T-cell (primary cell): ENCODE measurements around the gene FAM234B. TPM values are rescaled to one million over a fixed set of nuclear protein-coding genes. Genes with fewer than 3 reads are reported as not detected.

Experiments
- ATAC-seq, 4 experiments: fragments of 200-7000 bp in 3 of 4; fragments of 150-1000 bp in 1 of 4; cut with Tn5 transposase; replicated peaks in 1 of 4; 1 replicate in 3 of 4; 2 replicates in 1 of 4; pipeline ENCODE4 v1.10.0; 2021; ENCODE audit warnings: moderate library complexity in 3 of 4, mild to moderate bottlenecking in 2 of 4, moderate number of reproducible peaks in 1 of 4
- CTCF ChIA-PET, 2 donors: fragments of 300-600 bp; sonication (Branson Sonifier 250); formaldehyde crosslinking; loops; one replicate each; lab custom pipeline; 2022; ENCODE audit warnings: antibody characterized with exemption in 2 of 2; lab: Charles Lee
- POLR2A ChIA-PET, 2 donors: fragments of 300-600 bp; sonication (Branson Sonifier 250); formaldehyde crosslinking; loops; one replicate each; lab custom pipeline; 2022; ENCODE audit warnings: antibody characterized with exemption in 2 of 2; lab: Charles Lee
- DNase-seq, 35 experiments: peaks; one replicate each; pipeline versions ENCODE4 v3.0.0 to v3.0.0-alpha.2; 2013 to 2023
- H3K27ac ChIP-seq: one replicate; pipeline ENCODE4 v1.5.1; 2013; ENCODE audit warnings: low read length
- H3K27me3 ChIP-seq, 2 experiments: replicated peaks in 1 of 2; 1 replicate in 1 of 2; 2 replicates in 1 of 2; pipeline versions ENCODE4 v1.6.1 to v1.7.0; 2013; ENCODE audit warnings: low read length in 1 of 2, mixed read lengths in 1 of 2; ENCODE audit not compliant: control insufficient read depth in 2 of 2, insufficient read depth in 2 of 2; ENCODE audit errors: extremely low read depth in 1 of 2
- H3K36me3 ChIP-seq, 2 donors: 1 replicate in 1 of 2; 2 replicates in 1 of 2; pipeline versions ENCODE4 v1.6.1 to v1.7.0; 2013; ENCODE audit warnings: low read length in 1 of 2; ENCODE audit not compliant: control insufficient read depth in 2 of 2, insufficient read depth in 1 of 2; ENCODE audit errors: extremely low read depth in 1 of 2
- H3K4me1 ChIP-seq, 2 experiments: 1 replicate in 1 of 2; 2 replicates in 1 of 2; pipeline versions ENCODE4 v1.6.1 to v1.7.0; 2013; ENCODE audit warnings: low read length in 2 of 2, mixed read lengths in 1 of 2; ENCODE audit not compliant: insufficient read depth in 2 of 2, control insufficient read depth in 1 of 2; ENCODE audit errors: extremely low read depth in 1 of 2
- H3K4me3 ChIP-seq, 2 donors: 1 replicate in 1 of 2; 2 replicates in 1 of 2; pipeline versions ENCODE4 v1.5.1 to v1.7.0; 2013; ENCODE audit warnings: mild to moderate bottlenecking in 2 of 2, low read length in 1 of 2, moderate library complexity in 1 of 2; ENCODE audit not compliant: control insufficient read depth in 1 of 2; ENCODE audit errors: extremely low read depth in 1 of 2
- H3K9me3 ChIP-seq: 2 replicates; pipeline ENCODE4 v1.7.0; 2013
- H3K27ac Mint-ChIP-seq, 2 donors: one replicate each; pipeline ENCODE4 v1.8.0; 2020 to 2021; ENCODE audit warnings: mild to moderate bottlenecking in 2 of 2, mixed read lengths in 2 of 2
- H3K27me3 Mint-ChIP-seq, 2 donors: one replicate each; pipeline ENCODE4 v1.8.0; 2021 to 2022; ENCODE audit warnings: mixed read lengths in 2 of 2
- H3K36me3 Mint-ChIP-seq: one replicate; pipeline ENCODE4 v1.8.0; 2021; ENCODE audit warnings: mixed read lengths
- H3K4me1 Mint-ChIP-seq, 3 donors: one replicate each; pipeline ENCODE4 v1.8.0; 2020 to 2022; ENCODE audit warnings: mixed read lengths in 3 of 3, mild to moderate bottlenecking in 1 of 3
- H3K4me3 Mint-ChIP-seq, 3 donors: one replicate each; pipeline ENCODE4 v1.8.0; 2020 to 2022; ENCODE audit warnings: mild to moderate bottlenecking in 3 of 3, mixed read lengths in 3 of 3, moderate library complexity in 3 of 3
- H3K9me3 Mint-ChIP-seq, 3 donors: one replicate each; pipeline ENCODE4 v1.8.0; 2020 to 2022; ENCODE audit warnings: mixed read lengths in 3 of 3
- WGBS: methylation state at CpG from one replicate; pipeline ENCODE4 v1.1.5; 2013; ENCODE audit warnings: missing lambda C conversion rate; ENCODE audit not compliant: insufficient coverage; 5-methylcytosine and 5-hydroxymethylcytosine counted together
- total RNA-seq, 35 experiments: library from RNA in 6 of 35; stranded (reverse) in 6 of 35; fragments of 120-200 nt in 1 of 35; gene quantifications; one replicate each; pipeline versions ENCODE4 v1.2.1 to v1.2.4 and lab custom pipeline; 2013 to 2026

Gene FAM234B
- total RNA-seq, 5 donors from 2014 or later (not counting 1 experiment from before 2014, with no cell fraction given): 4.3 to 5.8 (median 4.6) TPM

- H3K4me3 ChIP-seq: no peak overlapping the region
- H3K27me3 Mint-ChIP-seq: peaks cover 7 to 13% of the 10 kb centered on the region in 2 donors
- no peak overlapping the region for H3K4me3 Mint-ChIP-seq
- H3K27ac Mint-ChIP-seq: no peak overlapping the region
- no peaks in the 10 kb centered on the region for H3K4me1 ChIP-seq
- H3K9me3 ChIP-seq: no peaks in the 10 kb centered on the region
- no peak overlapping the region for H3K27ac ChIP-seq
- DNase-seq (no peak), ATAC-seq (no peak)
- no peaks in the 10 kb centered on the region for H3K9me3 Mint-ChIP-seq
- H3K36me3 Mint-ChIP-seq: no peaks in the 10 kb centered on the region
- WGBS: 80% methylated on average over 2 of the region's 6 CpGs
- no peaks in the 10 kb centered on the region for H3K36me3 ChIP-seq
- no peaks in the 10 kb centered on the region for H3K4me1 Mint-ChIP-seq
- CTCF ChIA-PET: interaction anchor here in 1 of 2 donors (0.6 kb wide), 1 partner anchor 95 kb away, joined by 3 read pairs; no protein-coding TSS in a partner anchor
- peaks cover 0 to 4% of the 10 kb centered on the region in 2 experiments for H3K27me3 ChIP-seq
- POLR2A ChIA-PET: interaction anchor here in 1 of 2 donors (0.5 to 0.6 kb wide), 3 partner anchors 19 to 72 kb away, joined by 3 to 9 read pairs (median 3); no protein-coding TSS in a partner anchor
Observed at GRCh38 chr12:13117029-13117428, 72.8 kb downstream of the FAM234B start.

DNA sequence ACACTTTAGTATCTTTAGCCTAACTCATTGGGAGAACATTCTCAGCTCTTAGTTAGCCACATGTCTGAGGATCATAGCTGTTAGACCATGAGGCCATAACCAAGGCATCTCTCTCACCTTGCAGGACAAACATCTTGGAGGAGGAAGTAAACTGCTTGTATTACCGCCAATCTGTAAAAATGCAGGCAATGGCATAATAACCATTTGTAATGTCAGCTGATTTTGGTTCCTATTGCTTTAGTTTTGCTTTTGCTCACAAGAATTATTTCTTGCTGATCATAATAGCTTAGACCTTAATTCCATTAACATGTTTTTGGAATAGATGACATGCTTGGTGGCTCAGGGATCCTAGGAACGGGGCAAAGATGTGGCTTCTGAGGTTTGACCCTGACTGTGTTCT is 75.6 kb downstream of the FAM234B start:
- DNase-seq: no peak
- Mint-ChIP-seq H3K9me3 (no peaks in the 10 kb centered on the region), H3K27ac (no peak overlapping the region), H3K4me1 (no peaks in the 10 kb centered on the region), H3K27me3 (peaks cover 0 to 4% of the 10 kb centered on the region in 2 donors), H3K4me3 (no peak overlapping the region), H3K36me3 (no peaks in the 10 kb centered on the region)
- Histone ChIP-seq H3K27me3 (peaks cover 0 to 3% of the 10 kb centered on the region in 2 experiments), H3K9me3 (no peaks in the 10 kb centered on the region), H3K4me3 (no peak overlapping the region), H3K36me3 (no peaks in the 10 kb centered on the region), H3K27ac (no peak overlapping the region), H3K4me1 (no peaks in the 10 kb centered on the region)
- ATAC-seq: no peak
- ChIA-PET POLR2A (no interaction called here), CTCF (no interaction called here)
- no CpG with 5 or more reads among the region's 2 CpGs for WGBS

- Mint-ChIP-seq H3K4me1 (no peaks in the 10 kb centered on the region), H3K27ac (no peak overlapping the region), H3K4me3 (no peak overlapping the region), H3K27me3 (peaks cover 0 to 4% of the 10 kb centered on the region in 2 donors), H3K36me3 (no peaks in the 10 kb centered on the region), H3K9me3 (no peaks in the 10 kb centered on the region)
- peaks cover 0 to under 1% of the 10 kb centered on the region in 2 experiments for H3K27me3 ChIP-seq
- no peak overlapping the region for H3K4me3 ChIP-seq
- no peaks in the 10 kb centered on the region for H3K9me3 ChIP-seq
- DNase-seq (no peak), ATAC-seq (no peak)
- ChIA-PET CTCF (no interaction called here), POLR2A (no interaction called here)
- H3K36me3 ChIP-seq: no peaks in the 10 kb centered on the region
- H3K4me1 ChIP-seq: no peaks in the 10 kb centered on the region
- H3K27ac ChIP-seq: no peak overlapping the region
- no CpG with 5 or more reads among the region's 3 CpGs for WGBS
Observed at GRCh38 chr12:13120413-13120812, 76.2 kb downstream of the FAM234B start.

- WGBS: 92% methylated on average over 5 of the region's 5 CpGs
- H3K27me3 ChIP-seq: peaks cover 0 to 2% of the 10 kb centered on the region in 2 experiments
- H3K27ac Mint-ChIP-seq: no peak overlapping the region
- ATAC-seq: no peak
- no peak for DNase-seq
- H3K9me3 ChIP-seq: no peaks in the 10 kb centered on the region
- H3K36me3 ChIP-seq: no peaks in the 10 kb centered on the region
- H3K9me3 Mint-ChIP-seq: no peaks in the 10 kb centered on the region
- H3K4me1 Mint-ChIP-seq: no peaks in the 10 kb centered on the region
- H3K4me3 Mint-ChIP-seq: no peak overlapping the region
- ChIA-PET CTCF (no interaction called here), POLR2A (no interaction called here)
- no peaks in the 10 kb centered on the region for H3K27me3 Mint-ChIP-seq
- H3K27ac ChIP-seq: no peak overlapping the region
- H3K36me3 Mint-ChIP-seq: no peaks in the 10 kb centered on the region
- H3K4me3 ChIP-seq: no peak overlapping the region
- no peaks in the 10 kb centered on the region for H3K4me1 ChIP-seq
Observed at GRCh38 chr12:13121568-13121967, 77.4 kb downstream of the FAM234B start.

DNA sequence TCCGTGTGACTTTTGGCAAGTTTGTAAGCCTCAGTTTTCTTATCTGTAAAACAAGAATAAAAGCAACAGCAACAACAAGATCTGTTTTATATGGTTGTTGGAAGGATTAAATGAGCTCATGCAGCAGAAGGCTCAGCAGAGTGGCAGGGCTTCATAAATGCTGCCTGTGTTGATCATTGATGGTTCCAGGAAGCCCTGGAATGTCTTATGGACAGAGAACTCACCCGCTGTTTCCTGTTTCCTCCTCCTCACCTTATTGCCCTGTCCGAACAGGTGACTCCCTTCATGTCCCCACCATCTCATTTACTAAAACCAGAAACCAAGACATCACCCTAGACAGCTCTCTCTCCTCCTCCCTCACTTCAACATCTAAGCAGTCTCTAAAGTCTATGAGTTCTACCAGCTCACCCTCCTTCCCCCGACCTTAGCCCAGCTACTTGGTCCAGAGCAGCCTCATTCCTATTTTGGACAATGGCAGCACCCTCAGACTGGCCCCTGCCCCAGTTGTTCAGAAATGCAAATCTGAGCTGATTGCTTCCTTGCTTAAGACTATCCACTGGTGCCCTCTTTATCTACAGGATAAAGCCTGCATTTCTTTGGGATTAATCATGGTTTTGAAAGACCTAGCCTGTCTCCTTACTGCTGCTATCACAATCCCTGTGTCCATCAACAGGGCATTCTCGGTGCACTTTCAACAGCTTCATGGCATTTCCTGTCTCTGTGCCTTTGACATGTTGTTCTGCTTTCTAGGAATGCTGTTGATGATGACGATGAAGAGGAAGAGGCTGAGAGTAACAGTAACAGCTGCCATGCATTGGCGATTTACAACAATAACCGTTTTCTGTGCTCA is 80.7 kb downstream of the FAM234B start:
- Histone ChIP-seq H3K9me3 (no peaks in the 10 kb centered on the region), H3K27me3 (peaks cover 0 to 2% of the 10 kb centered on the region in 2 experiments), H3K27ac (no peak overlapping the region), H3K4me3 (no peak overlapping the region), H3K36me3 (no peaks in the 10 kb centered on the region), H3K4me1 (no peaks in the 10 kb centered on the region)
- no peaks in the 10 kb centered on the region for H3K27me3 Mint-ChIP-seq
- no peak overlapping the region for H3K4me3 Mint-ChIP-seq
- DNase-seq: no peak
- H3K4me1 Mint-ChIP-seq: no peaks in the 10 kb centered on the region
- no peaks in the 10 kb centered on the region for H3K36me3 Mint-ChIP-seq
- no peak overlapping the region for H3K27ac Mint-ChIP-seq
- WGBS: 77% methylated on average over 6 of the region's 8 CpGs
- no peaks in the 10 kb centered on the region for H3K9me3 Mint-ChIP-seq
- ChIA-PET POLR2A (no interaction called here), CTCF (no interaction called here)
- ATAC-seq: no peak

DNA sequence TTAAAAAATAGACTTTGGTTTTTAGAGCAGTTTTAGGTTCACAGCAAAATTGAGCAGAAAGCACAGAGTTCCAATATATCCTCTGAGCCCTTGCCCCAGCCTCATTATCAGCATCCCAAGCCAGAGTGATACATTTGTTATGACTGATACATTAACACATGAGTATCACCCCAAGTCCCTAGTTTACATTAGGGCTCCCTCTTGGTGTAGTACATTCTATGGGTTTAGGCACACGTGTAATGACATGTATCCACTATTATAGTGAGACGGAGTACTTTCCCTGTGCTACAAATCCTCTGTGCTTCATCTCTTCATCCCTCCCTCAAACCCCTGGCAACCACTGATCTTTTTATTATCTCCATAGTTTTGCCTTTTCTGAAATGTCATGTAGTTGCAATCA is 81.8 kb downstream of the FAM234B start:
- Histone ChIP-seq H3K27me3 (peaks cover 0 to 2% of the 10 kb centered on the region in 2 experiments), H3K4me1 (no peaks in the 10 kb centered on the region), H3K9me3 (no peaks in the 10 kb centered on the region), H3K36me3 (no peaks in the 10 kb centered on the region), H3K27ac (no peak overlapping the region), H3K4me3 (no peak overlapping the region)
- CTCF ChIA-PET: no interaction called here
- POLR2A ChIA-PET: no interaction called here
- H3K36me3 Mint-ChIP-seq: no peaks in the 10 kb centered on the region
- ATAC-seq (no peak), DNase-seq (no peak)
- H3K27me3 Mint-ChIP-seq: no peaks in the 10 kb centered on the region
- no peak overlapping the region for H3K27ac Mint-ChIP-seq
- H3K4me1 Mint-ChIP-seq: no peaks in the 10 kb centered on the region
- no peak overlapping the region for H3K4me3 Mint-ChIP-seq
- no peaks in the 10 kb centered on the region for H3K9me3 Mint-ChIP-seq
- whole genome bisulfite sequencing: no CpG with 5 or more reads among the region's 2 CpGs
